ENCODE measurements around the gene AATK. TPM values are rescaled to one million over a fixed set of nuclear protein-coding genes. Genes with fewer than 3 reads are reported as not detected.

Gene AATK
- total and polyA plus RNA-seq, 2 of the 13 experiments (the other 11 are each of a cell fraction or from before 2014, with no cell fraction given), result 2.9 to 8.4 TPM

DNA sequence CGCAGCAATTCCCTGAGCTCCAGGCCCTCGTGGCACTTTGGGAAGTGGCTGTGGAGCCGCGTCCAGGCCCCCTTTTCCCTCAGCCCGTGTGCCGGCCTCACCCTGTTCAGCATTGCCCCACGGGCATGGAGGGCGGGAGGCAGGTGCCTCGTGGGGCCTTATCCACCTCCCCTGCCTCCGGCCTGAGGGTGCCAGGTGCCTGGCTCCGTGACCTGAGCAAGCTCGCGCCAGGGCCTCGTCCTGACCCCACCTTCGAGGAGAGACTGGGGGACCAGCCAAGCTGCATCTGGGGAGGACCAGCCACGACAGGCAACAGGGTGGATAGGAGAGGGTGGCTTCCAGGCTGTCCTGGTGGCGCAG is 27.0 kb upstream of the AATK start:
- POLR2A ChIA-PET, result interaction anchor here (1.4 kb wide), 1 partner anchor 30 kb away, joined by 3 read pairs; the partner anchor contains the start of gene CEP131
- ATAC-seq (no peak), DNase-seq (ENCODE audit: low spot score) (no peak), FAIRE-seq (no peak)
- H4K20me1 ChIP-seq (ENCODE audit: insufficient read depth, low read length), result no peaks in the 10 kb centered on the region
- H3K36me3 ChIP-seq (replicated peaks in 1 of 2; ENCODE audit: control insufficient read depth in 1 of 2, insufficient read depth in 2 of 2, low read length in 2 of 2), result peaks cover 12% of the 10 kb centered on the region in 2 experiments; a peak in 3 of 5 replicates
- no peak overlapping the region for H2AFZ ChIP-seq (ENCODE audit: low read length)
- CTCF ChIA-PET (ENCODE audit: low intra/inter-chr PET ratio, low total read pairs), result no interaction called here
- H3K27ac ChIP-seq (ENCODE audit: extremely low read length, insufficient read depth, low read length), result no peak overlapping the region
- in situ Hi-C loops (cut with HindIII; ENCODE audit: extremely low pct_ligation_motif_present, low pct_unique_long_range_greater_than_20kb) (loop anchor here (5.0 kb wide), 1 partner anchor 51 kb away; no protein-coding TSS in a partner anchor), intact Hi-C loops (cut with micrococcal nuclease; ENCODE audit: unreplicated experiment) (no loop called here)
- TF ChIP-seq SOX5 (CRISPR knock-in tag; IDR thresholded peaks at IDR 0.05; ENCODE audit: borderline replicate concordance) (no peak), ZNF614 (CRISPR knock-in tag; IDR thresholded peaks at IDR 0.05; ENCODE audit: borderline replicate concordance) (no peak), NCOA2 (CRISPR knock-in tag; IDR thresholded peaks at IDR 0.05) (no peak), ZNF564 (CRISPR knock-in tag; IDR thresholded peaks at IDR 0.05) (no peak)
- TF ChIP-seq, protein P1, sequence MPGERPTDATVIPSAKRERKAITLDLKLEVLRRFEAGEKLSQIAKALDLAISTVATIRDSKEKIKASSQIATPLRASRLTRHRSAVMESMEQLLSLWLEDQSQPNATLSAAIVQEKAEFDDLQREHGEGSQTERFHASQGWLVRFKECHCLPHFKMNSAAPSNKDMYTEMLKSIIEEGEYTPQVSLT (CRISPR knock-in tag; IDR thresholded peaks at IDR 0.05; ENCODE audit: borderline replicate concordance, low read depth), result no peak
- TF ChIP-seq, protein P2, sequence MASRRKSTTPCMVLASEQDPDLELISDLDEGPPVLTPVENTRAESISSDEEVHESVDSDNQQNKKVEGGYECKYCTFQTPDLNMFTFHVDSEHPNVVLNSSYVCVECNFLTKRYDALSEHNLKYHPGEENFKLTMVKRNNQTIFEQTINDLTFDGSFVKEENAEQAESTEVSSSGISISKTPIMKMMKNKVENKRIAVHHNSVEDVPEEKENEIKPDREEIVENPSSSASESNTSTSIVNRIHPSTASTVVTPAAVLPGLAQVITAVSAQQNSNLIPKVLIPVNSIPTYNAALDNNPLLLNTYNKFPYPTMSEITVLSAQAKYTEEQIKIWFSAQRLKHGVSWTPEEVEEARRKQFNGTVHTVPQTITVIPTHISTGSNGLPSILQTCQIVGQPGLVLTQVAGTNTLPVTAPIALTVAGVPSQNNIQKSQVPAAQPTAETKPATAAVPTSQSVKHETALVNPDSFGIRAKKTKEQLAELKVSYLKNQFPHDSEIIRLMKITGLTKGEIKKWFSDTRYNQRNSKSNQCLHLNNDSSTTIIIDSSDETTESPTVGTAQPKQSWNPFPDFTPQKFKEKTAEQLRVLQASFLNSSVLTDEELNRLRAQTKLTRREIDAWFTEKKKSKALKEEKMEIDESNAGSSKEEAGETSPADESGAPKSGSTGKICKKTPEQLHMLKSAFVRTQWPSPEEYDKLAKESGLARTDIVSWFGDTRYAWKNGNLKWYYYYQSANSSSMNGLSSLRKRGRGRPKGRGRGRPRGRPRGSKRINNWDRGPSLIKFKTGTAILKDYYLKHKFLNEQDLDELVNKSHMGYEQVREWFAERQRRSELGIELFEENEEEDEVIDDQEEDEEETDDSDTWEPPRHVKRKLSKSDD (CRISPR knock-in tag; IDR thresholded peaks at IDR 0.05; ENCODE audit: low read depth), result no peak
- WGBS (ENCODE audit: low lambda C conversion rate), result 91% methylated on average over 8 of the region's 17 CpGs
- no peak overlapping the region for H3K9ac ChIP-seq (ENCODE audit: insufficient read depth, low read depth, low read length)
- H3K4me2 ChIP-seq (ENCODE audit: low read depth, low read length), result no peak overlapping the region
- BruUV-seq (replicated peaks), result no TSS peak
- no peaks in the 10 kb centered on the region for H3K27me3 ChIP-seq (ENCODE audit: control insufficient read depth in 1 of 2, insufficient read depth in 2 of 2, low read length in 2 of 2)
- H3K4me3 ChIP-seq (replicated peaks in 1 of 3; ENCODE audit: insufficient read depth in 1 of 3, low read depth in 2 of 3, low read length in 3 of 3), result no peak overlapping the region
- H3K79me2 ChIP-seq (ENCODE audit: insufficient read depth, low read length), result no peaks in the 10 kb centered on the region
- no peaks in the 10 kb centered on the region for H3K4me1 ChIP-seq (ENCODE audit: insufficient read depth, low read length)
- no peaks in the 10 kb centered on the region for H3K9me3 ChIP-seq (ENCODE audit: low read length)

All from HepG2 (cell line).